ENCODE data around the gene LLGL2.

DNA sequence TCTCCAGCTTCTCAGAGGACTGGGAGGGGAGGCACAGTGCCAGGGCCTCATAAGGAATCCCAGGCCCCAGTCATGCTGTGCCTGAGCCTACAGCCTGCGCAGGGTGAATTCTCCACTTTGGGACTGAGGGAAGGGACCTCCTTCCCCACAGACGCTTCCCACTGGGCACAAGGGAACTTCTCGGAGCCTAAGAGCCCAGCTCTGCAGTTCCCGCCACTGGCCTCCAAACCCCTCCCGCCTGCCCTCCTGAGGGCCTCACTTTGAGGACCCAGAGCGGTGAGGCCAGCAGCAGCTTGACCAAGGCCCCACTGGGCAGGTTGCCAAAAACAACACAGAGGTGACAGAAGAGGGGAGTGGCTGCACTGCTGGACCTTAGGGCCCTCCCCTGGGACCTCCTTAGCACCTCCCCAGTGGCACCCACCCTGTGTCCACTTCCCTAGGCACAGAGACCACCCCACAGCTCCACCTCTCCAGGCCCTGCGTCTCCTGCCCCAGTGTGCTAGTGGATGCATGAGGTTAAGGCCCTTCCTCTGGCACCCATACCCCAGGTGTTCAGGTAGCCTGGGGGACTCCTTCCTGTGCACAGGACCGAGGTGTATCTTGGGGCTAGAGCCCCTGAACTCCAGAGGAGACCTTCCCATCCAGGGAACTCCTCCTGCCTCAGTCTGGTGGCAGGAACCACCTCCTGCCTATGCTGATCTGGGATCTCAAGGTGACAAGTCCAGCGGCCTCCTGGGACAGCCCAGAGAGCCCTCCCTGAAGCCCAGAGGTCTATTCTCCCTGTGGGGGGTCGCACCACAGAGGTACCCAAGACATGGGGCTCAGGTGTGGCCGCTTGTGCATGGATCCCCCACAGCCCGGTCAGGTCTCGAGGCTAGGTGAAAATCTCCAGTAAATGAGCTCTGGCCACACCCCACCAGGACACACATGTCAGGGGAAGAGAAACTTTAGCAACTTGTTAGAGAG, 13.6 kb upstream of the LLGL2 start:
- TF ChIP-seq, protein P1, sequence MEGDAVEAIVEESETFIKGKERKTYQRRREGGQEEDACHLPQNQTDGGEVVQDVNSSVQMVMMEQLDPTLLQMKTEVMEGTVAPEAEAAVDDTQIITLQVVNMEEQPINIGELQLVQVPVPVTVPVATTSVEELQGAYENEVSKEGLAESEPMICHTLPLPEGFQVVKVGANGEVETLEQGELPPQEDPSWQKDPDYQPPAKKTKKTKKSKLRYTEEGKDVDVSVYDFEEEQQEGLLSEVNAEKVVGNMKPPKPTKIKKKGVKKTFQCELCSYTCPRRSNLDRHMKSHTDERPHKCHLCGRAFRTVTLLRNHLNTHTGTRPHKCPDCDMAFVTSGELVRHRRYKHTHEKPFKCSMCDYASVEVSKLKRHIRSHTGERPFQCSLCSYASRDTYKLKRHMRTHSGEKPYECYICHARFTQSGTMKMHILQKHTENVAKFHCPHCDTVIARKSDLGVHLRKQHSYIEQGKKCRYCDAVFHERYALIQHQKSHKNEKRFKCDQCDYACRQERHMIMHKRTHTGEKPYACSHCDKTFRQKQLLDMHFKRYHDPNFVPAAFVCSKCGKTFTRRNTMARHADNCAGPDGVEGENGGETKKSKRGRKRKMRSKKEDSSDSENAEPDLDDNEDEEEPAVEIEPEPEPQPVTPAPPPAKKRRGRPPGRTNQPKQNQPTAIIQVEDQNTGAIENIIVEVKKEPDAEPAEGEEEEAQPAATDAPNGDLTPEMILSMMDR (IDR thresholded peaks at IDR 0.05): no peak
- TF ChIP-seq POLR2A (IDR thresholded peaks at IDR 0.05): no peak

Data from stomach (tissue), 4 donors.